Measurements from ENCODE around the gene HYAL3.

DNA sequence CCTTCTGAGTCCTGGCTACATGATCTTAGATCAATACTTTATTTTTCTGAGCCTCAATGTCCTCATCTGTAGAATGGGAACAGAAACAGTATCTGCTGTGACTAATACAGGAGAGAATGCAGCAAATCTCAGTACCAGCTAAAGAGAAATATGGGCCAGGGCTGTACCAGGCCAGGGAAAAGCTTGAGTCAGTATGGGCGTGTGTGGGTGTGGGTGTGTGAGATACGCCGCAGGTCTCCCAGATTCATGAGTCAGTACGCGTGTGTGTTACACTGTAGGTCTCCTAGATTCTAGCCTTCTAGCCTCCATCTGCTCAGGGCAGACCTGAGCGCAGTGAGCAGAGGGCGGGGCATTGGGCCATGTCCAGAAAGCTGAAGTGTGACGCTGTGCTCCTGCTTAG, 48.0 kb downstream of the HYAL3 start:
- TF ChIP-seq, protein P1, sequence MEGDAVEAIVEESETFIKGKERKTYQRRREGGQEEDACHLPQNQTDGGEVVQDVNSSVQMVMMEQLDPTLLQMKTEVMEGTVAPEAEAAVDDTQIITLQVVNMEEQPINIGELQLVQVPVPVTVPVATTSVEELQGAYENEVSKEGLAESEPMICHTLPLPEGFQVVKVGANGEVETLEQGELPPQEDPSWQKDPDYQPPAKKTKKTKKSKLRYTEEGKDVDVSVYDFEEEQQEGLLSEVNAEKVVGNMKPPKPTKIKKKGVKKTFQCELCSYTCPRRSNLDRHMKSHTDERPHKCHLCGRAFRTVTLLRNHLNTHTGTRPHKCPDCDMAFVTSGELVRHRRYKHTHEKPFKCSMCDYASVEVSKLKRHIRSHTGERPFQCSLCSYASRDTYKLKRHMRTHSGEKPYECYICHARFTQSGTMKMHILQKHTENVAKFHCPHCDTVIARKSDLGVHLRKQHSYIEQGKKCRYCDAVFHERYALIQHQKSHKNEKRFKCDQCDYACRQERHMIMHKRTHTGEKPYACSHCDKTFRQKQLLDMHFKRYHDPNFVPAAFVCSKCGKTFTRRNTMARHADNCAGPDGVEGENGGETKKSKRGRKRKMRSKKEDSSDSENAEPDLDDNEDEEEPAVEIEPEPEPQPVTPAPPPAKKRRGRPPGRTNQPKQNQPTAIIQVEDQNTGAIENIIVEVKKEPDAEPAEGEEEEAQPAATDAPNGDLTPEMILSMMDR (IDR thresholded peaks at IDR 0.05), result no peak
- TF ChIP-seq EZH2 (IDR thresholded peaks at IDR 0.05; ENCODE audit: borderline replicate concordance, insufficient read depth, low read depth, low read length, poor library complexity, severe bottlenecking), result no peak

Measured in B cell (primary cell).